Measurements from ENCODE around the gene SLC17A5.

DNA sequence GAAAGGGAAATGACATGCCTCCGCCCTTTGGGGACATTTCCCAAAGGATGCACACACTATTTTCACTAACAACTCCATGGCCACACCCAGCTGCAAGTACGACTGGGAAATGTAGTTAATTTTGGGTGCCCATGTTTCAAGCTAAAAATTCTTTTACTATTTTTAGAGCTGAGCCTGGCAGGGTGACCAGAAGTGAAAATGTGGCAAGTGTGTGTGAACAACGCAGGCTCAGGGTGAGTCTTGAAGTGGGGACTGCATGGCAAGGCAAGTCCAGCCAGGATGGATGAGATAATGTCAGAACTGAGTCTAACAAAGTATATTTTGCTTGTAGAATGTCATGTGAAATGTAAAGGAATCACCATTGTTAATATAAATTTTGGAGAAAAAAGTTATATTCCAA lies 25.2 kb upstream of the SLC17A5 start:
- TF ChIP-seq, protein P1, sequence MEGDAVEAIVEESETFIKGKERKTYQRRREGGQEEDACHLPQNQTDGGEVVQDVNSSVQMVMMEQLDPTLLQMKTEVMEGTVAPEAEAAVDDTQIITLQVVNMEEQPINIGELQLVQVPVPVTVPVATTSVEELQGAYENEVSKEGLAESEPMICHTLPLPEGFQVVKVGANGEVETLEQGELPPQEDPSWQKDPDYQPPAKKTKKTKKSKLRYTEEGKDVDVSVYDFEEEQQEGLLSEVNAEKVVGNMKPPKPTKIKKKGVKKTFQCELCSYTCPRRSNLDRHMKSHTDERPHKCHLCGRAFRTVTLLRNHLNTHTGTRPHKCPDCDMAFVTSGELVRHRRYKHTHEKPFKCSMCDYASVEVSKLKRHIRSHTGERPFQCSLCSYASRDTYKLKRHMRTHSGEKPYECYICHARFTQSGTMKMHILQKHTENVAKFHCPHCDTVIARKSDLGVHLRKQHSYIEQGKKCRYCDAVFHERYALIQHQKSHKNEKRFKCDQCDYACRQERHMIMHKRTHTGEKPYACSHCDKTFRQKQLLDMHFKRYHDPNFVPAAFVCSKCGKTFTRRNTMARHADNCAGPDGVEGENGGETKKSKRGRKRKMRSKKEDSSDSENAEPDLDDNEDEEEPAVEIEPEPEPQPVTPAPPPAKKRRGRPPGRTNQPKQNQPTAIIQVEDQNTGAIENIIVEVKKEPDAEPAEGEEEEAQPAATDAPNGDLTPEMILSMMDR (IDR thresholded peaks at IDR 0.05; ENCODE audit: borderline replicate concordance, extremely low read depth, low read length, poor library complexity, severe bottlenecking), result no peak
- no peak for TF ChIP-seq EZH2 (IDR thresholded peaks at IDR 0.05; ENCODE audit: borderline replicate concordance, low read depth, low read length, severe bottlenecking)
